Measurements from ENCODE around the gene KDM4F.

Gene KDM4F

GRCh38 chr11:95088946-95089619 lies 39.9 kb downstream of the KDM4F start:
- FAIRE-seq, result no peak
- no peak for DNase-seq (ENCODE audit: insufficient read length, low spot score)

- DNase-seq (ENCODE audit: insufficient read length, low spot score) (peak; percentile 59), FAIRE-seq (peak; percentile 73)
These were observed 40.7 kb downstream of the KDM4F start, which contains the start of gene ENDOD1 for GRCh38 chr11:95089620-95090542. Gene ENDOD1 (plus strand): TSS chr11:95089846. CDS start chr11:95089928, 82 bp downstream.

- FAIRE-seq (no peak), DNase-seq (ENCODE audit: insufficient read length, low spot score) (no peak)
These were observed 42.5 kb downstream of the KDM4F start for GRCh38 chr11:95091663-95092180.

- peak; percentile 21 for DNase-seq (ENCODE audit: insufficient read length, low spot score)
- no peak for FAIRE-seq
These were observed 43.5 kb downstream of the KDM4F start for GRCh38 chr11:95092549-95093324.

GRCh38 chr11:95093548-95093947 lies 44.3 kb downstream of the KDM4F start:
- DNase-seq (ENCODE audit: insufficient read length, low spot score), result no peak
- FAIRE-seq, result no peak

- DNase-seq (ENCODE audit: insufficient read length, low spot score) (no peak), FAIRE-seq (no peak)
These were observed 46.8 kb downstream of the KDM4F start for GRCh38 chr11:95095858-95096587.

GRCh38 chr11:95097209-95097608 lies 48.0 kb downstream of the KDM4F start:
- FAIRE-seq, result no peak

GRCh38 chr11:95098826-95099225 lies 49.6 kb downstream of the KDM4F start:
- FAIRE-seq, result no peak
- no peak for DNase-seq (ENCODE audit: insufficient read length, low spot score)

More at GRCh38 chr11:95097209-95097608, 48.0 kb downstream of the KDM4F start:
- DNase-seq (ENCODE audit: insufficient read length, low spot score), result no peak

- DNase-seq (ENCODE audit: insufficient read length, low spot score) (no peak), FAIRE-seq (no peak)
These were observed 51.0 kb downstream of the KDM4F start for GRCh38 chr11:95100191-95100648.

Data from HTR-8/SVneo (cell line).